Measurements from ENCODE around the gene MCM3AP. TPM values are rescaled to one million over a fixed set of nuclear protein-coding genes. Genes with fewer than 3 reads are reported as not detected.

The MCM3AP gene
- polyA plus RNA-seq, 4 donors, result 65.3 to 106 (median 73.4) TPM

DNA sequence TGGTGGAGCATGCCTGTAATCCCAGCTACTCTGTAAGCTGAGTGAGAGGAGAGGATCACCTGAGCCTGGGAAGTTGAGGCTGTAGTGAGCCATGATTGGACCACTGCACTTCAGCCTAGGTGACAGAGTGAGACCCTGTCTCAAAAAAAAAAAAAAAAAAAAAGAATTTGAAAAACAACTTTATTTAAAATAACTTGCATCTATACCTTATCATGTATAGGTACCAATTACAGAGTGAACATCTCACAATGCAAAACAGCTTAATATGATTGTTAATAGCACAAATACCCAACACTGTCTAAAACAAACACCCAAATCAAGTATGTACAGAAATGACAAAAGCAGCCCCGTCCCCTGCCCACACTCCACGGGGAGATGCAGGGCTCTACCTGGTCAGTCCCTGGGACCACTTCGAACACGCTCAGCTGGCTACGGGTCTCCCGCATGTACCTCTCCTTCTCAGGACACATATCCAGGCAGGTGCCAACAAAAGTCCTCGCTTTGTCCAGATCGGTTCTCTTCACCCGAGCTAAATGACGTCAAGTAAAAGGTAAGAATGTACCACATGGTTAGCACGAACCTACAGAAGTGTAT lies 10.5 kb downstream of the MCM3AP start:
- no peak for DNase-seq (ENCODE audit: low read depth in 4 of 4, low spot score in 3 of 4)

DNA sequence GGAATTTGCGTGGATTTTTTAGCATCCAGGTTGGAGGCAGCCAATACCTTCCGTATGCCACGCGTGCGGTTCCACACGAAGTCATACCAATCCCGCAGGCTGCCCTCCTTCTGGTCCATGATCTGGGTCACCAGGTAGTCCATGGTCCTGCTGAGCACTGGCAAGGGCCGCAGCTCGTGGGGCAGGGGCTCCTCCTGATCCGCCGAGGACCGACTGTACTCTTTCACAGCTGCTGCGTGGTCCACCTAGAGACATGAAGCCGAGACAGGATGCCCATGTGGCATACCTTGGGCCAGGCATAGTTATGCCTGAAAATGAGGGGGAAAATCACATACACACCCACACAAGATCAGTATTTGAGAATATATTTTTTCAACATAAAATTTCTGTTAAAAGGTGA lies 12.1 kb downstream of the MCM3AP start:
- no peak for DNase-seq (ENCODE audit: low read depth in 4 of 4, low spot score in 3 of 4)

DNA sequence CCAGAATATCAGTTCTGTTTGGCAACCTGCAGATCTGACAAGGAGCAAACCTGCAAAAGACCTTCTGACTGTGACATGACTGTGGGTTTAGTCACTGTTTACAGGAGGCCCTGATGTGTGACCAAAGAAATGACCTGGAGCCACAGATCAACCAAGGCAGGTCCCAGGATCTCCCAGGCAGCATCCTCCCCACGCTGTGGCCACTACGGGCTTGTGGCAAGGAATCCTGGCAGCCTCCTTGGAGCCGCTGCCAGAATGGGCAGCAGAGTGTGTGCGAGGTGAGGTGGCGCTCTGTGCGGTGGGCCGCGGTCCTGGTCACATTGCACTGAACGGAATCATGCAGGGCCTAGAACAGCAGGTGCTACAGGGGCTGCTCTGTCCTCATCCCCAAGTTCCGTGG lies 15.9 kb downstream of the MCM3AP start:
- DNase-seq (ENCODE audit: low read depth in 4 of 4, low spot score in 3 of 4), result no peak

DNA sequence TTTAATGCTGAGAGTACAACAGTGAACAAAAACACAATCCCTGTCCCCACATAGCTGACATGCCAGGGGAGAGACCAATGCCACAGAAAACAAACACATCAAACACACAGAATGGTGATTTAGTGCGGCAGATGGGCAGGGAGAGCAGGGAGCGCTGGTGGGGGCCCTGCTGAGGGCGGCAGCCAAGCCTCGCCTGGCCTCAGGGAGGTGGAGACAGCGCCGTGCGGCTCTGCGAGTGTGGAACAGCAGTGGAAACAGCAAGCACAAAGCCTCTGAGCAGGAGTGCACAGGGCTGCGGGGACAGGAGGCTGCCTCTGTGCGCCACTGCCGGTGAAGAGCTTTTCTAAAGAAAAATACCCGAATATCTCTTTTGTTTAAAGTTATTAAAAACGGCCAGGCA lies 17.0 kb downstream of the MCM3AP start:
- no peak for DNase-seq (ENCODE audit: low read depth in 4 of 4, low spot score in 3 of 4)

DNA sequence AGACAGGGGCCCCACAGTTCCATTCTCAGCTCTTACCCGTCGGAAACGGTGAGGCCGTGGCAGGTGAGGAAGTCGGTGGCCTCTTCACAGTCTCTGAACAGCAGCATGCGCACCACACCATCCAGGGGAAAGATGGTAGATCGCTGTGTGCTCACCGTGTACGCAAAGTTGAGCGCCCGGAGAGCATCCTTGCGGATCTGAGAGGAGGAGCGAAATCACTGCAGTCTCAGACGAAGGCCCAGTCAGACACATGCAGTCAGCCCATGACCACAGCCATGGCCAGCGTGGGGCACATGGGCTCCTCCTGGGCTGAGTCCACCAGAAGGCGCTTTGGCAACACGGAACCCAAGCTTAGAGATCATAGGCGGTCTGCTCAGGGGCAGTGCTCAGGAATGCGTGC lies 18.5 kb downstream of the MCM3AP start:
- no peak for DNase-seq (ENCODE audit: low read depth in 4 of 4, low spot score in 3 of 4)

DNA sequence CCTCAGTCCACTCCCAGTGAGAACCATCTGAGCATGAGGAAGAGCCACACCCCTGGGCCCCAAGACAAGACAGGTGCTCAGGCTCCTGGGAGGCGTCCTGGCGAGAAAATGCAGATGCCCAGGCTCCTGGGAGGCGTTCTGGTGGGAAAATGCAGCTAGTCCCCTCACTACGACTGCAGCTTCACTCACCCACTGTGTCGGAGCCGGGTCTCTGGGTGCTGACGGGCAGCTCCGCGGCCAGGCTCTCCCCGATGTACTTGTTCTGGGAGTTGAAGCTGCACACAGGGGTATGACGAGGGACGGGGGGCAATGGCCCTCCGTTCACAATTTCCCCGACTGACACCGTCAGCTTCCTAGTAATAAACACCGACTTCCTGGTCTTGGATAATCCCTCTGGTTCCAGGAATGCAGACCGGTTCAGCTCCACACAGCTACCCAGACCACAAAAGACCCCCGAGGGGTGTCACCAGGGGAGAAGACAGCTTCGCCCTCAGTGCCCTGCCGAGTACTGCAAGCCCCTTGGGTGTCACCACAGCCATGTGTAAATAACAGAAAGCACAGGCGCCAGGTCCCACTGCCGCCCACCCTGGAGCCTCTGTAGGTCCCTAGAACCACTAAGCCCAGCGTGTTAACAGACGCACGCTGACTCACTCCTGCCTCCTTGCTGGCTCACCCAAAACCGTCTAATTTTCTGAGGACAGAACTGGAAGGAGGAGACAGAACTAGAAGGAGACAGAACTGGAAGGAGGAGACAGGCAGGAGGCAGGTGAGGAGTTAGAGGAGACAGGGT lies 19.5 kb downstream of the MCM3AP start:
- DNase-seq (ENCODE audit: low read depth in 4 of 4, low spot score in 3 of 4), result no peak

DNA sequence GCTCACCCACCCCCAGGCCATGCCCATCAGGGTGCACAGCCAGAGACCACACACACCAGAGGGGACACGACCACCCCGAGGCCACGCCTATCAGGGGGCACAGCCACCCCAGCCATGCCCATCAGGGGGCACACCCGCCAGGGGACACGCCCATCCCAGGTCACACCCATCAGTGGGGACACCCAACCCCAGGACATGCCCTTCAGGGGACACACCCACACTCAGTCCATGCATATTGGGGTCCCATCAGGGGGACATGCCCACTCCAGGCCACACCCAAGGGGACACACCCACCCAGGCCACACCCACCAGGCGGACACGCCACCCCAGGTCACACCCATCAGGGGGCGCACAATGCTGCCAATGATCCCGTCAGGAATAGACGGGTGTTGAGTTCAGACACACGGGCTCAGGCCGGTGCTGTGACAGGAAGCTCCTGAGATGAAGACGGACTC lies 20.7 kb downstream of the MCM3AP start:
- no peak for DNase-seq (ENCODE audit: low read depth in 4 of 4, low spot score in 3 of 4)

DNA sequence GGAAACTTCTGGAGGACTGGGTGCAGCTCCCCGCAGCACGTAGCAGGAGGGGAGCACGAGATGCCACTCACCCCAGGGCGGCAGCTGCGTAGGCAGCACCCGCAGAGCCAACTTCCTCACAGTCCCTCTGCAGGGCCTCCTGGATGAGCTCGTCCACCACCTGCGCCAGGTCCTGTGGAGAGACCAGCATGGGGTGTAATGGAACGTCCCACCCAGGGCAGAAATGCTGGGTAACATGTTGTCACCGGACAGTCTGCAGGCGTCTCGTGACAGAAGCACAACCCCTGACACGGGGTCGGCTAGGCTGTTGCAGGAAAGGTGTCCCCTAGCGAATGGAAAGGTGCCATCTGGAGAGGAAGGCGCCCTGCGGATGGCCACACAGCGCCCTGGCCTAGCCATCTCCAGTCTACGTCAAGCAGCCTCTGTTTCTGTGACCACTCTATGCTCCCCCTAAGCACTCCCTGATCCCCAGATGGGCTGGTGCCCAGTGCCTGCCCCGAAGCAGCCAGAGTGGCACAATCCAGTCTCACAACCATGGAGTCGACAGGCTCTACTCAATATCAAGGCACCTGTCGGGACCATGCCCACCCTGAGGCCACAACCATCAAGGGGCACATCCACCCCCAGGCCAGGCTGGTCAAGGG lies 21.2 kb downstream of the MCM3AP start:
- DNase-seq (ENCODE audit: low read depth in 4 of 4, low spot score in 3 of 4), result no peak

DNA sequence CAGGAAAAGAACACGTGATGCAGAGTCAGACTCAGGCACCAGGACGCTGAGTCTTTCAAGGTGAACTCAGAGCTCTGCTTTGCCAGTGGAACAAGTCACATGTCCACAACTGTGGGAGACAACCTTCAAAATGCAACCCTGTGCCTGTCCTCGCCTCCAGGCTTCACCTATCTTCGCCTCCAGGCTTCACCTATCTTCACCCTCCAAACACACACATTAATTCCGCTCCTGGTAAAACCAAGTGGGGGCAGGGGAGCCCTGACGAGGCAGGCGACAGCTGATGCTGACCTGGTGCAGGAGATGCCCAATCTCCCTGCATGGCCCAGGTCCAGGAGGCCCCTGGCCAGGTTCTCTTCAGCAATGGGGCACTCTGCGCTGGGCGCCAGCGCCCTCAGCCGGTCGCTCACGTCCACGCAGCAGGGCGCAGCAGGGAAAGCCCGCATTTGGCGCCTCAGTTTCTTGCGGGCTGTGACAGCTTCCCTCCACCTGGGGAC lies 28.9 kb downstream of the MCM3AP start:
- DNase-seq (ENCODE audit: low read depth in 4 of 4, low spot score in 3 of 4), result no peak

DNA sequence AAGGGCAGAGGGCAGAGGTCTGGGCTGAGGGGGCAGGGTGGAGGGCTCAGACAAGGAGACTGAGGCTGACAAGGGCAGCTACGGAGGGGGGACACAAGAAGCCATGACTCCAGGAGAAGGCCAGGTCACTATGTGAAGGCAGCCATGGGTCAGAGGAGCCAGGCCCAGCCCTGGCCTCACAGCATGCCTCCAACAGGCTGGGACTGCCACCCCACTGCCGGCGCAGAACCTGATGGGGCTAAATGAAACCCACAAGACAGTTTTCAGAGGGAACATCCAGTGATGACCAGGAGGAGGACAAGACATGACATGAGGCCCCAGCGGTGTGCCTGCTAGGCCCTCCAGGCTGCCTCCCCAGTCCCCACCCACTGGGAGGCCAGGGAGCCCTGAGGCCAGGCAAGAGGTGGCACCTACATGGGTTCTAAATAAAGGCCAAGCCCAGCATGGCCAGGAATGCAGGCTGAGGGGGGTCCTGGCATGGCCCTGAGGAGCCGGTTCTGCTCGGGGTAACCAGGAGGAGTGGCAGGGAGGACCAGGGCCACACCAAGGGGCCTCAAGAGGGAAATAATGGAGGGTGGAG lies 29.6 kb downstream of the MCM3AP start:
- no peak for DNase-seq (ENCODE audit: low read depth in 4 of 4, low spot score in 3 of 4)

DNA sequence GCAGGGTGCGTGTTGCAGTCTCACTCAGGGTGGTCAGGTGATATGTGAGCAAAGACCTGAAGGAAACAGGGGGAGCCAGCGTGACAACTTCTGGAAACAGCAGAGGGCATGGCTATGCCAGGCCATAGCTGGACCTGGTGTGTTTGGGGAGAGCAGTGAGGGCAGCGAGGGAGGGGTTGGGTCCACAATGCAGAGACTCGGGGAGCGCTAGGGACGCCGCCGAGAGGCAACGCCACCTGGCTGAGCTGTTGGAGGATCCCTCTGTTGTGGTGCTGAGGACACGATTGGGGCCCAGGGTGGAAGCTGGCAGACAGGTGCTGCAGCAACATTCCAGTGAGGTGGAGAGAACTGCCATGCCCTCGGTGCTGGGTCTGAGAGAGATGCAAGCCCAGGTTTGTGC lies 30.2 kb downstream of the MCM3AP start:
- no peak for DNase-seq (ENCODE audit: low read depth in 4 of 4, low spot score in 3 of 4)

DNA sequence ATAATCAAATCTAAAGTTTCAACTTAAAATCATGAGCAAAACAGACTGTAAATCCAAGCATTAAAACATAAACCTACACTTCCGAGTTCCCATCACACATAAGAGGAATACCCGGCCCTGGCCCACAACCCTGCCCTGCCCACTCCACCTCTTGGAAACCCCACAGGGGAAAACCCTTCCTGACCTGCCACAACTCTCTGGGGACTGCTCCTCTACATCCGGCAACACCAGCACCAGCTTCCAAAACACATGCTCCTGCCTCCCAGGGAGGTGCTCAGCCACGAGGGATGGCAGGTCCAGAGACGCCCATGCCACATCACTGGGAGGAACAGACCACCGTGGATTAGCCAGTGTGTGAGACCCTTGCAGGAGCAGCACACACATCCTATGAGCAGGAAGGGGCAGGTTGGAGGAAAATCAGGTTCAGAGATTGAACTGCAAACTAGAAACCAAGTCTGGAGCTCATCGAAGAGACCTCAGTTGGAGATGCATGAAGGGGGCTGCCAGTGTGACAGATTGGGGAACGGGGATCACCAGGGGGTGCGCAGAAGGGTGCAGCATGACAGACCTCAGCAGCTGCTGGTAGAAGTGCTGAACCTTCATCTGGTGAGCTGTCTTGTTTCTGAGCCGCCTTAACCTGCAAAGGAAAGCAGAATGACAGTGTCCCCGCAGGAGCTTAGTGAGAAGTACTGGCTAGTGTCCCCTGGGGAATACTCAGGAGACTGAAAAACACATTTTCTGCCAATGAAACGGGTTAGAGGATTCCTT lies 31.0 kb downstream of the MCM3AP start:
- no peak for DNase-seq (ENCODE audit: low read depth in 4 of 4, low spot score in 3 of 4)

DNA sequence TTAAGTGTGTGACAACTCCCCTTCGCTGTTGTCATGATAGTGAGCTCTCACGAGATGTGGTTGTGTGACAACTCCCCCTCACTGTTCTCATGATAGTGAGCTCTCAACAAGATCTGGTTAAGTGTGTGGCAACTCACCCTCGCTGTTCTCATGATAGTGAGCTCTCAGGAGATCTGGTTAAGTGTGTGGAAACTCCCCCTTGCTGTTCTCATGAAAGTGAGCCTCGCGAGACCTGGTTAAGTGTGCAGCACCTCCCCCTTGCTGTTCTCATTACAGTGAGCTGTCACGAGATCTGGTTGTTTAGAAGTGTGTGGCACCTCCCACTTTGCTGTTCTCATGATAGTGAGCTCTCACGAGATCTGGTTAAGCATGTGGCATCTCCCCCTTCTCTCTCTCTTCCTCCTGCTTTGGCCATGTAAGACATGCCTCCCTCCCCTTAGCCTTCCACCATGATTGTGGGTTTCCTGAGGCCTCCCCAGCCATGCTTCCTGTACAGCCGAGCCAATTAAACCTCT lies 31.7 kb downstream of the MCM3AP start:
- no peak for DNase-seq (ENCODE audit: low read depth in 4 of 4, low spot score in 3 of 4)

DNA sequence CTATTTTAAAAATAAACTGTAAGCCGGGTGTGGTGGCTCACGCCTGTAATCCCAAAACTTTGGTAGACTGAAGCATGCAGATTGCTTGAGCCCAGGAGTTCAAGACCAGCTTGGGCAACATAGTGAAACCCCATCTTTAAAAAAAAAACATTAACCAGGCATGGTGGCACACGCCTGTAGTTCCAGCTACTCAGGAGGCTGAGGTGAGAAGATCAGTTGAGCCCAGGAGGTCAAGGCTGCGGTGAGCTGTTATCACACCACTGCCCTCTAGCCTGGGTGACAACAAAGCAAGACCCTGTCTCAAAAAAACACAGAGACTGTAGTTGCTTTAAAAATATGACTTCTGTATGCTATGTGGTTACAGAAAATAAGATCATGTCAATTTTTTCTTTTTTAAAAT lies 32.6 kb downstream of the MCM3AP start:
- DNase-seq (ENCODE audit: low read depth in 4 of 4, low spot score in 3 of 4), result no peak

DNA sequence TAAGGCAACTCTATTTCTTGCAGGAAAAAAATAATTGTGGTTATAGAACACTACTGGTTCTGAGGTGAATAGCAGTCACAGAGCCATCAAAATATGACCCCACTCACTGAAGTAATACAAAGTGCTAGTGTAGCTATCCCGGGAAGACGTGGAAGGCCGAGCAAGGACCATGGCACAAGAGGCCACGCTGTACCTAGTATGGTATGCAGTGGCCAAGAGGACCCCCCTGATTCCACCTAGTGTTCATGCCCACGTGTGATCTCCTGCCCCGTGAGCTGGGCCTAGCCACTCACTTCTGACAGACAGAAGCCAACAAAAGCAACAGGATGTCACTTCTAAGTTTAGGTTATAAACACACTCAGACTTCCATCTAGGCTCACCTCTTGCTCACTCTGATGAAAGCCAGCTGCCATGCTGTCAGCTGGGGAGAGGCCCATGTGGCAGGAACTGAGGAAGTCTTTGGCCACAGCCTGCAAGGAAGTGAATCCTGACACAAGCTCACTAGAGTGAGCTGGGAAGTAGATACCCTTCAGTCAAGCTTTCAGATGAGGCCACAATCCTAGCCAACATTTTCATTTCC lies 35.2 kb downstream of the MCM3AP start:
- no peak for DNase-seq (ENCODE audit: low read depth in 4 of 4, low spot score in 3 of 4)

DNA sequence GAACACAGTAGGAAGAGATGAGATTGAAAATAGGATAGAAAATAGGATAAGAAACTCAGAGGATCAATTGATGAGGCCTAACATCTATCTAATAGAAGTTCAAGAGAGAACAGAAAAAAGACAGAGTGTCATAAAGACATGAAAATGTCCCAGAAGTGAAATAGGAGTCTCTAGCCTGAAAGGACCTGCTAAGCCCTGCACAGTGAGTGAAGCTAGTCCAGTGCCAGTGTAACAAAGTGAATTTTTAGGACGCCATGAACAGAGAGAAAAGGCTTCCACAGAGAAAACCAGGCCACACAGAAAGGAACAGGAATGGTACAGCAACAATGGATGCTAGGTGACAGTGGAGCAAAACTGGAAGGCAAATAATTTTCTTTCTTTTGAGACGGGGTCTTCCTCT lies 36.6 kb downstream of the MCM3AP start:
- DNase-seq (ENCODE audit: low read depth in 4 of 4, low spot score in 3 of 4), result no peak

DNA sequence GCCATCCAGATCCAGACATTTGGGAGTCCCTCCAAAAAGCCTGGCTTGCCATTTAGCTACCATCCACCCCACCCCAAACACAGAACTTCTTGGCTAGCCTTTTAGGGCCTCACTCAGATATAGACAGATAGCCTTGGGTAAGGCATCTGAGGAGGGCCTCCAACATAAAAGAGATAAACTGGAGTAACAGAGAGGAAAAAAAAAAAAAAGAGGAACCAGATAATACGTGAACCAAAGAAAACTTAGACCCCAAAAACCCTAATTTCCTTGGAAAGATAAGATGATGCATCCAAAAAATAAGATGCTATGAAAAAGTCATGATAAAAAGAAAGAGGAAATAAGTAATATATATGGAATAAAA lies 37.0 kb downstream of the MCM3AP start:
- no peak for DNase-seq (ENCODE audit: low read depth in 4 of 4, low spot score in 3 of 4)

DNA sequence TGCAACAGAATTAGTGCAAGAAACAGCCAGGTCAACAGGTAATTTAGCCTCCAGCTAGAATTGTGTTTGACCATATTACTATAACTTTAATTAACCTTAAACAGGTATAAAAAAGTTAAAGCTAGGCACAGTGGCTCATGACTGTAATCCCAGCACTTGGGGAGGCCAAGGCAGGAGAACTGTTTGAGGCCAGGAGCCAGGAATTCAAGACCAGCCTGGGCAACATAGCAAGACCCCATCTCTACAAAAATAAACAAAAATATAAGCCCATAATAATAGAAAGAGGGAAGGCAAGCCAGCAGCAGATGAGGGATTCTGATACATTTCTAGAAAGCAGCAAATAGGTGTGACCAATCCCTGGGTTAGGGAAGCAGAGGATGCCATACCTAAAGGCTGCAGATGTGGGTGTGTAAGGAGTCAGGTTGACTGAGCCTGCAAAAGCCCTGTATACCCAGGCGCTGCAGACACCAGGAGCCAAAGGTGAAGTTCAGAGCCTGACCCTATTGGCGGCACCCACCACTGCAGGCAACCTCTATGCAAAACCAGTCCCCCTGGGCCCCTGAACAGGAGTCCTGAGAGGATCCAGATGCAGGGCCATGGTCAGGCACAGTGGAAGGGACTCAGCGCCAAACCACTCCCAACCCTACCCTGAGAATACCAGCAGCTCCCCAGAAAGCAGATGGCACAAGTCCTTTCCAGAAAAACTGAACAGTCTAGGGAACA lies 37.6 kb downstream of the MCM3AP start:
- DNase-seq (ENCODE audit: low read depth in 4 of 4, low spot score in 3 of 4), result no peak

DNA sequence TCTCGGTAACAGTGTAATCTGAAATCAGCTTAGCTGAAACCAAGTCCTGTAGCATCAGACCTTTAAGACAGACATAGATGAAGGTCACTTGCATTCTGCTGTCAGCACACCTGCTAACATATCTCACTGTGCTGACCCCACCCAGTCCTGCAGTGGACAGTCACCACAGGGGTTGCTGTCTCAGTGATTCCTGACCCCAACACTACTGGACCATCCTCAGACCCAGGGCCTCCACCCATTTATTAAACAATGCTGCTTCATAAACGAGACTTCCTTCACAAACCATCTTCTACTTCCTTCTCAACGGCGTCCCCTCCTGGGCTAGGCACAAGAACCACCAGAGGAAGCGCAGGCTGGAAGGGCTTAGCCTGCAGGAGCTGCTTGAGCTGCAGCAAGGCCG lies 39.1 kb downstream of the MCM3AP start:
- DNase-seq (ENCODE audit: low read depth in 4 of 4, low spot score in 3 of 4), result no peak
